Measurements from ENCODE around the gene IL20RA.
A peak's percentile ranks its signal among the peaks of the same experiment; 100 is the strongest.
"Not testable (repeated sequence)": the region's sequence is repeated elsewhere in the genome, so short reads cannot be mapped to it uniquely, and the experiment has no call there.

The IL20RA gene

GRCh38 chr6:136969433-136969832 is 75.3 kb downstream of the IL20RA start:
- no peak for DNase-seq

GRCh38 chr6:136968837-136969236 is 75.9 kb downstream of the IL20RA start:
- DNase-seq = no peak

GRCh38 chr6:136967876-136968752 is 76.7 kb downstream of the IL20RA start:
- DNase-seq = peak; percentile 59

GRCh38 chr6:136964398-136964797 is 80.4 kb downstream of the IL20RA start:
- no peak for DNase-seq

- no peak for DNase-seq
Measured at GRCh38 chr6:136963259-136963658, 81.5 kb downstream of the IL20RA start.

GRCh38 chr6:136962661-136963060 is 82.1 kb downstream of the IL20RA start:
- DNase-seq = no peak

GRCh38 chr6:136961848-136962247 is 82.9 kb downstream of the IL20RA start:
- DNase-seq = no peak

- no peak for DNase-seq
Measured at GRCh38 chr6:136960781-136961180, 84.0 kb downstream of the IL20RA start.

GRCh38 chr6:136959935-136960334 is 84.8 kb downstream of the IL20RA start:
- not testable (repeated sequence) for DNase-seq

GRCh38 chr6:136959471-136959891 is 85.3 kb downstream of the IL20RA start:
- DNase-seq = no peak

- no peak for DNase-seq
Measured at GRCh38 chr6:136958168-136958567, 86.6 kb downstream of the IL20RA start.

GRCh38 chr6:136956590-136957544 is 87.9 kb downstream of the IL20RA start:
- no peak for DNase-seq

GRCh38 chr6:136955123-136955522 is 89.6 kb downstream of the IL20RA start:
- no peak for DNase-seq

- DNase-seq = no peak
Measured at GRCh38 chr6:136952714-136953260, 92.0 kb downstream of the IL20RA start.

- DNase-seq = no peak
Measured at GRCh38 chr6:136950436-136951126, 94.2 kb downstream of the IL20RA start.

All from right forelimb (tissue), 1 donor.